8988T (cell line): Measurements from ENCODE around the gene USE1.
A peak's percentile ranks its signal among the peaks of the same experiment; 100 is the strongest.
"Not testable (repeated sequence)": the region's sequence is repeated elsewhere in the genome, so short reads cannot be mapped to it uniquely, and the experiment has no call there.

Experiments
- DNase-seq: peaks from one replicate; pipeline ENCODE4 v3.0.0; 2011

The USE1 gene, protein sequence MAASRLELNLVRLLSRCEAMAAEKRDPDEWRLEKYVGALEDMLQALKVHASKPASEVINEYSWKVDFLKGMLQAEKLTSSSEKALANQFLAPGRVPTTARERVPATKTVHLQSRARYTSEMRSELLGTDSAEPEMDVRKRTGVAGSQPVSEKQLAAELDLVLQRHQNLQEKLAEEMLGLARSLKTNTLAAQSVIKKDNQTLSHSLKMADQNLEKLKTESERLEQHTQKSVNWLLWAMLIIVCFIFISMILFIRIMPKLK

DNA sequence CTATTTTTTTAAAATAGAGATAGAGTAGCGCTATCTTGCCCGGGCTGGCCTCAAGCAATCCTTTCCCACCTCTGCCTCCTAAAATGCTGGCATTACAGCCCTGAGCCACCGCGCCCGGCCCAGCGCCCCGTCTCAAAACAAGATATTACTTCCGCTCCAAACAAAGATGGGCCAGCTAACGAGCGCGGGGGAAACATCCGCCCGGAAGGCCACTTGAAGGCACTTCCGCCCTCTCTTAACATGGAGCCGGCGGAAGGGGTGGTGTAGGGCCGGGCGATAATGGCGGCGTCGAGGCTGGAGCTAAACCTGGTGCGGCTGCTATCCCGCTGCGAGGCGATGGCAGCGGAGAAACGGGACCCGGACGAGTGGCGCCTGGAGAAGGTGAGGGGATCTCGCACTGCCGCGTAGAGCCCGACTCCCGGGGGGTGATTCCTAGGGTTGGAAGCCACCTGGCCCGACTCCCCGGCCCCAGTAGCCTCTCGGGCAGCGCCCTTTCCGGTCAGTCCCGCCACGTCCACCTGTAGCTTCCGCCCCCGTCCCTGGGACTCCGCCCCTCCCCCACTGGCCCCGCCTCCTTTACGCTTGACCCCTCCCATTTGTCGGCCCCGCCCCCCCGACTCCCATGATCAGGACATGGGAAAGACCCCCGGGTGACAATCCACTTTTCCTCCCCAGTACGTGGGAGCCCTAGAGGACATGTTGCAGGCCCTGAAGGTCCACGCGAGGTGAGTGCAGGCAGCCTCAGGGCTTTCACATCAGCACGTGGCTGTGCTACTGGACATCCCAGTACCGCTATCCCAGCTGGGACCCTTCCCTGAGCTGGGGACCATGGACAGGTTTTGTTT, at the start of gene USE1:
TSS of gene USE1 (plus strand) at position 231 of the 845 bp plus-strand sequence. CDS start at position 280, 49 bp downstream.
- peak; percentile 92 for DNase-seq

DNA sequence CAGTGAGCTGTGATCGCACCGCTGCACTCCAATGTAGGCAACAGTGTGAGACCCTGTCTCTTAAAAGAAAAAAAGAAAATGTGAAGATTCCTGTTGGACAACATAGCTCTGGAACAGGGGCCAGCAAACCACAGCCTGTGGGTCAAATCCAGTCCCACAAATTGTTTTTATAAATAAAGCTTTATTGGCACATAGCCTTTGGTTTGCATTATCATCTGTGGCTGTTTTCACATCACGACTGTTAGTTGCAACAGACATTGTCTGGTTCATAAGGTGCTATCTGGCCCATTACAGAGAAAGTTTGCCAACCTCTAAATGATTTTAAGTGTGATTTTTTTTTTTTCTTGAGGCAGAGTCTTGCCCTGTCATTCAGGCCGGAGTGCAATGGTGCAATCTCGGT, 49.4 kb upstream of the USE1 start:
- DNase-seq = no peak

DNA sequence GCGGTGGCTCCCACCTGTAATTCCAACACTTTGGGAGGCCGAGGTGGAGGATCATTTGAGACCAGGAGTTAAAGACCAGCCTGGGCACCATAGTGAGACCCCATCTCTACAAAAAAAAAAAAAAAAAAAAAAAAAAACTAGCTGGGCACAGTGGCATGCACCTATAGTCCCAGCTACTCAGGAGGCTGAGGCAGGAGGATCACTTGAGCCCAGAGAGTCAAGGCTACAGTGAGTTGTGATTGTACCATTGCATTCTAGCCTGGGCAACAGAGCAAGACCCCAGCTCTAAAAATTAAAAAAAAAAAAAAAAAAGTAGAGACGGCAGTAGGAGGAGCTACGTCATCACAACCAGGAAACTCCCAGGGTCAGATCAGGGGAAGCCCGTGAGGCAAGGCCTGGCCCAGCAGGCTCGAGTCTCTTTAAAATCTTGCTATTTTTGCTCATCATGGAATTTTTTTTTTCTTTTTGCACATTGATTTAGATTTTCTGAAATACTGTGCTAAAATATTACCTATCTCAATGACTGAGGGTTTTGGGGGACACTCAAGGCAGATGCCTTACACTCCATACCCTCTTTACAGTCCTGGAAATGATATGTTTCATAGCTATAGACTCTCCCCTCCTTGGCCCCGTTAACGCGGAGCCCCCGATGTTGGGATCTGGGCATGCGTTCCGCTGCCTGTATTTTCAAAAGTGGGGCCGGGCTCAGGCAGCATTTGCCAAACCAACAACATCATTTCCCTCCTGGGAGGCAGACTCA, 44.4 kb upstream of the USE1 start:
- DNase-seq = no peak

DNA sequence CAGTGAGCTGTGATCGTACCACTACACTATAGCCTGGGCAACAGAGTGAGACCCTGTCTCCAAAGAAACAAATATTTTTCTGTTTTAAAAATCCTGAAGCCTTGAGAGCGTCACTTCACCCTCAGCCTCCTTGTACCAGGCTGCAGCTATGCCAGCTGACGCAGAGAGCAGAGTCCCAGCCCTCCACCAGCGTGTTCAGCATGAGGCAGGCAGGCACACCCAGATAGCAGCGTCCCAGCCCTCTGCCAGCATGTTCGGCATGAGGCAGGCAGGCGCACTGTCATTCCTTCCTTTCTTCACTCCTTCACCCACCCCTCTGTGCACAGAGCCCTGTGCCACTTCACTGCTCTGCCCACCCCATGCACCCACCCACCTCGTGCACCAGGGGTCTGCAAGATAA, 43.3 kb upstream of the USE1 start:
- no peak for DNase-seq

DNA sequence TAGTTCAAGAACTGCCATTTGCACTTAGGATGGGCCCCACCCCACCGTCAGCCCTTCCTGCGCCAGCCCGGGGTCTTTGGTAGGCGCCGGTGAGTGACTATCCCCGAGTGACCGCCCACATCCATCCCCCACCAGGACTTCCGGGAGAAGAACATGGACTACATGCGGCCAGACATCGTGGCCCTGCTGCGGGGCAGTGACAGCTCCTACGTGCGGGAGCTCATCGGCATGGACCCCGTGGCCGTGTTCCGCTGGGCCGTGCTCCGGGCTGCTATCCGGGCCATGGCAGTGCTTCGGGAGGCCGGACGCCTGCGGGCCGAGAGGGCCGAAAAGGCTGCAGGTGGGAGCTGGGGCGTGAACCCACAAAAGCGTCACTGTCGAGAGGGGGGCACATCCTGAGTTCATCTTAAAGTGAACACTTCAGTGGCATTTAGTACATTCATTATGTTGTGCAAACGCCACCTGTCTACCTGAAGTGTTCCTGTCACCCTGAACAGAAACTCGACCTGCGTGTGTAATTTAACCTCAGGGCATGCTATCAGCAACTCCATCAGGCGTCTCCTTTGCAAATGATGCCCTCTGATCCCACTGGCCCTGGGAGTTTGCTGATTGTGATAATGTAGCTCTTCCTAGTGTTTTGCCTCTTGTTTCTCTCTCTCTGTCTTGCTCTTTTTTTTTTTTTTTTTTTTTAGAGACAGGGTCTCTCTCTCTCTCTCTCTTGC, 42.4 kb upstream of the USE1 start:
- DNase-seq = no peak

DNA sequence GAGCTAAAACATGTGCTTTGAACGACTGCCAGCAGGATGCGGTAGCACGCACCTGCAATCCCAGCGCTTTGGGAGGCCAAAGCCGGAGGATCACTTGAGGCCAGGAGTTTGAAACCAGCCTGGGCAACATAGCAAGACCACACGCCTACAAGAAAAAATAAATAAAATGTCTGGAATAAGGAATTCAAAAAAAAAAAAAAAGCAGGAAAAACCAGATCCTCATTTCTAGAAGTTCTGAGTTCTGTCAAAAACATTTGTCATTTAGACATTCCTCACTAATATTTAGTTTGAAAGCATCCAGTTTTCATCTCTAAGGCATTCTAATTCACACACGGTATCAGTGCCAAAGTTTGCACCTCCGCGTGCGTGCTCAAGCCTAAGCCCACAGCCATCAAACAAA, 36.9 kb upstream of the USE1 start:
- no peak for DNase-seq

DNA sequence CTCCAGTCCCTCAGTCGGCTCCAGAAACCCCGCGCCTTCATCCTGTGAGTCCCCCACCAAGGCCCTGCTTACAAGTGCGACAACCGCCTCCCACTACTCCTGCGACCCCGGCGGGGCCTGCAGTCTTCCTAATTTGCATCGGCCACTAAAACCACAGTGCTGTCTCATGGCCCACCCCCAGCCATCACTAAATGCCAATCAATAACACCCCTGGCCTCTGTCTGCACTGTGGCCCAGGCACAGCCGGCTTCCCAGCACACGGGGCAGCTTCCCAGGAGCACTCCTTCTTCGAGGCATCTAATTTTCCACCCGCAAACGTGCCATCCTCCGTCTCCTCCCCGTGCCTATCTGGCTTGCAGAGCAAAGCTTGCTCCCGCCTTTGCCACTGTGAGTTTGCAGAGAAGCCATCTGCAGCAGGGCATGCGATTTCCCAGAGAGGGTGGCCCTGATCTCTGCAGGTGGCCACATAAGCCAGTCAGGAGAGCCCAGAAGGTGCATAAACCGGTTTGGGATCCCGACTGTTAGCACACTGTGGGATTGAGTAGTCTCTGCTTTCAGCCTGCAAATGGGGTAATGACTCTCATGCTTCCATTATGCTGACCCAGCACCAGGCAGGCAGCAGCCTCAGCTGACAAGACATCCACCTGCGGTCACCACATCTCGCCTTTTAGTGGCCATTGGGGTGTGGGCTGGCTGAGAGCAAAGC, 34.0 kb upstream of the USE1 start:
- DNase-seq = no peak

DNA sequence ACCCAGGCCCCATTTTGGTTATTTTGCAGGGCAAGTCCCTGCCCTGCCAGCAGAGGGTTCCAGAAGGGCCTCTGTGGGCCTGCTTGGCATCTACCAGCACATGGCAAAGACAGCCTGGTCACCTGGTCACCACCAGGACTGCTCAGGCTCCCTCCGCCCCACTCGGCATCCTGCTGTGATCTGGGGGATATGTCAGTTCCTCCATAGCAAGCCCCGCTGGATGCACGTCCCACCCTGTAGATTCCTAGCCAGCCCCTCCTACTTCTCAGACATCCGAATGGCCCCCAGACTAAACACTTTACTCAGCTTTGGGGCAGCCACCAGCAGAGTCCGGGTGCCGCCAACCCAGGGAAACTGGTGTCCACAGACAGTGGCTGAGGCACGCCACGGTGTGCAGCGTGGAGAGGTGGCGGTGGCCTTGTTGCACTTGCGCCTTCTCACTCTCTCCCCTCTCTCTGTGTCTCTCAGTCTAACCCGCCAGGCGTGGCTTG, 31.8 kb upstream of the USE1 start:
- DNase-seq = no peak

DNA sequence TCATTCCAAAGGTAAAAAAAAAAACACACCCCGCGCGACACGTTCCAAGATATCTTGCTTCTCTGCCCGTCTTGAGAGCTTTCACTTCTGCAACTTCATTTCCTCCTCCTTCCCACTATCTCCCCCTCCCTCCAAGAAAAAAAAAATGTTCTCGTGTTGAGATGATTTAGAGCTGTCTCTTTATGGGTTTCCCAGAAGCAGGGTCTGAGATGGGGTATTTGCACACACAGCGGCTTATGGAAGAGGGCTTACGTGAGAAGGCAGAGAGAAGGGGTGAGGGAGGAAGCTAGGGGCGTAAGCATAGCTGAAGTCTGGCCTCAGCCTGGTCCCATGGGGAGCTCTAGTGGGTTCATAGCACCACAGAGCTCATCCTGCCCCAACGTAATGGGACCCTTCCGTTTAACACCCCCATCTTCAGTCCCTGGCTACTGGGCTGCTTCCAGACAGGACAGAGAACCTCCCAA, 31.3 kb upstream of the USE1 start:
- no peak for DNase-seq

DNA sequence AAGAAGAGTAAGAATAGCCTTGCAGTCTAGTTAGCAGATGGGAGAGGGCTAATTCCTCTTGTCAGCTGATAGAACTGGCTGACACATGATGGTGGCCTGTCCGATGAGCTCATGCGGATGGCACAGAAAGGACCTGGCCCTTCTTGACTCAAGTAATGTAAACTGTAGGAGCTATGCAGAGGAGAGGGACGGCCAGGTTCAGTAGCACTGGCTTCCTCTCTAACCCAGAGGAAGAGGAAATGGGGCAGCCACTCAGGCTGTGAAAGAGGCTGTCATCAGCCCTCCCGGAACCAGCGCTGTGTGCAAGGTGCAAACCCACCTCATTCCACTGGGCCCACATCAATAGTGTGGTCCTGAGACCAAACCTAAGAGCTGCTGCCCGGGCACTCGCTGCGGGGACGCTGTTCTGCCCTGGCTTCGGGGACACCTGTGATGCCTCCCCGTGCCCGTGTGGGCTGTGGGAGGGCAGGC, 30.8 kb upstream of the USE1 start:
- DNase-seq = no peak

DNA sequence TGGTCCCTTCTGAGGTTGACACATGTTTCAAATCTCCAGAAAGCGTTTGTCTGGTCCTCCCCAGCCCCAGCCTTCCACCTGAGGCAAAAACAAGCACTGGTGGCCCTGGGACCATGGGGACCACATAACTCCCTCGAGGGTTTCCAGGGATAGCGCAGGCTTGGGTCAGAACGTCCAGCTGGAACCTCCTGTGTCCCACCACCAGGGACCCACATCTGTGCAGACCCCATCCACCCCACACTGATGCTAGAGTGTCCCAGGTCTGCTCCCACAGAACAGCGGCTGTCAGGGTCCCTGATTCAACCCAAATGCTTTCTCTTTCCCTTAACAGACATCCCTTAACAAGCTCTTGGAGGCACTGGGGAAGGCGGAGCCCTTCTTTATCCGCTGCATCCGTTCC, 29.6 kb upstream of the USE1 start:
- no peak for DNase-seq

DNA sequence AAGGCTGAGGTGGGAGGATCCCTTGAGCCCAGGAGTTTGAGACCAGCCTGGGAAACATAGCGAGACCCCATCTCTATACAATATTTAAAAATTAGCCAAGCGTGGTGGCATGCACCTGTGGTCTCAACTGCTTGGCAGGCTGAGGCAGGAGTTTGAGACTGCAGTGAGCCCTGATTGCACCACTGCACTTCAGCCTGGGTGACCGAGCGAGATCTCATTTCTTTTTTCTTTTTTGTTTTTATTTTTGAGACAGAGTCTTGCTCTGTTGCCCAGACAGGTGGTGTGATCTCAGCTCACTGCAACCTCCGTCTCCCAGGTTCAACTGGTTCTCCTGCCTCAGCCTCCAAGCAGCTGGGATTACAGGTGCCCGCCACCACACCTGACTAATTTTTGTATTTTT, 23.4 kb upstream of the USE1 start:
- DNase-seq = not testable (repeated sequence)

DNA sequence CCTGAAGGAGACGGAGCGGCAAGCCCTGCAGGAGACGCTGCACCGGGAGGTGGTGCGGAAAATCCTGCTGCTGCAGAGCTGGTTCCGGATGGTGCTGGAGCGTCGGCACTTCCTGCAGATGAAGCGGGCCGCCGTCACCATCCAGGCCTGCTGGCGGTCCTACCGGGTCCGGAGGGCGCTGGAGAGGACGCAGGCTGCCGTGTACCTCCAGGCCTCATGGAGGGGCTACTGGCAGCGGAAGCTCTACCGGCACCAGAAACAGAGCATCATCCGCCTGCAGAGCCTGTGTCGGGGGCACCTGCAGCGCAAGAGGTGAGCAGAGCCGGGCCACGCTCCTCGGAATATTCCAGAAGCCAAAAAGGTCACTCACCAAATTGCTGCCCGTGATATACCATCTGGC, 22.4 kb upstream of the USE1 start:
- no peak for DNase-seq

DNA sequence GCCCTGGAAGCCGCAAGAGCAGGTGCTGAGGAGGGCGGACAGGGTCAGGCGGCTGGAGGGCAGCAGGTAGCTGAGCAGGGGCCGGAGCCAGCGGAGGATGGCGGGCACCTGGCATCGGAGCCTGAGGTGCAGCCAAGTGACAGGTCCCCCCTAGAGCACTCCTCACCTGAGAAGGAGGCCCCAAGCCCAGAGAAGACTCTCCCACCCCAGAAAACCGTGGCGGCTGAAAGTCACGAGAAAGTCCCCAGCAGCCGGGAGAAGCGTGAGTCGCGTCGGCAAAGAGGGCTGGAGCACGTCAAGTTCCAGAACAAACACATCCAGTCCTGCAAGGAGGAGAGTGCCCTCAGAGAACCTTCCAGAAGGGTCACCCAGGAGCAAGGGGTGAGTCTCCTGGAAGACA, 20.5 kb upstream of the USE1 start:
- DNase-seq = no peak

DNA sequence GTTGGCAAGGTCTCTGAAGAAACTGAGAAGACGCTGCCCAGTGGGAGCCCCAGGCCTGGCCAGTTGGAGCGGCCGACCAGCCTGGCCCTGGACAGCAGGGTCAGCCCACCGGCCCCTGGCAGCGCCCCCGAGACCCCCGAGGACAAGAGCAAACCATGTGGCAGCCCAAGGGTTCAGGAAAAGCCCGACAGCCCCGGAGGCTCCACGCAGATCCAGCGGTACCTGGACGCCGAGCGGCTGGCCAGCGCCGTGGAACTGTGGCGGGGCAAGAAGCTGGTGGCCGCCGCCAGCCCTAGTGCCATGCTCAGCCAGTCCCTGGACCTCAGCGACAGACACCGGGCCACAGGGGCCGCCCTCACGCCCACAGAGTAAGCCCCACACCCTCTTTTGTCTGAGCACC, 20.1 kb upstream of the USE1 start:
- DNase-seq = no peak

DNA sequence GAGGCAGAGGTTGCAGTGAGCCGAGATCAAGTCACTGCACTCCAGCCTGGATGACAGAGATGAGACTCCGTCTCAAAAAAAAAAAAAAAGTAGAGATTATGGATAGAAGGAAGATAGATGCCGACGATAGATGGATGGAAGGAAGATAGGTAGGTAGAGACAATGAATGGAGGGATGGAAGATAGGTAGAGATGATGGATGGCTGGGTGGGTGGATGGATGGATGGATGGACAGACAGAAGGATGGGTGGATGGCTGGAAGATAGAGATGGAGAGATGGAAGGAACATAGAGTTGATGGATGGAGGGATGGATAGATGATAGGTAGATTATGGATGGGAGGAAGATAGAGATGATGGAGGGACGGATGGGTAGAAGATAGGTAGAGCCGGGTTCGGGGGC, 18.5 kb upstream of the USE1 start:
- no peak for DNase-seq

DNA sequence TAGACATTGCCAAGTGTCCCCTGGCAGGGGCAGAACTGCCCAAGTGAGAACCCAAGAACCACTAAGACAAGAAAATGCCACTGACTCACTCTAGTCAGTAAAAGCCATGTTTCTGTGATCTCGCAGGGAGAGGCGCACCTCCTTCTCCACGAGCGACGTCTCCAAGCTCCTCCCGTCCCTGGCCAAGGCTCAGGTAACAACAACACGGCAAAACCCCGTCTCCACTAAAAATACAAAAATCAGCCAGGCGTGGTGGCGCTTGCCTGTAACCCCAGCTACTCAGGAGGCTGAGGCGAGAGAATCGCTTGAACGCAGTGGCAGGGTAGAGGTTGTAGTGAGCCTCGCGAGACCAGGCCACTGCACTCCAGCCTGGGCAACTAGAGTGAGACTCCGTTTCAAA, 17.5 kb upstream of the USE1 start:
- DNase-seq = no peak

DNA sequence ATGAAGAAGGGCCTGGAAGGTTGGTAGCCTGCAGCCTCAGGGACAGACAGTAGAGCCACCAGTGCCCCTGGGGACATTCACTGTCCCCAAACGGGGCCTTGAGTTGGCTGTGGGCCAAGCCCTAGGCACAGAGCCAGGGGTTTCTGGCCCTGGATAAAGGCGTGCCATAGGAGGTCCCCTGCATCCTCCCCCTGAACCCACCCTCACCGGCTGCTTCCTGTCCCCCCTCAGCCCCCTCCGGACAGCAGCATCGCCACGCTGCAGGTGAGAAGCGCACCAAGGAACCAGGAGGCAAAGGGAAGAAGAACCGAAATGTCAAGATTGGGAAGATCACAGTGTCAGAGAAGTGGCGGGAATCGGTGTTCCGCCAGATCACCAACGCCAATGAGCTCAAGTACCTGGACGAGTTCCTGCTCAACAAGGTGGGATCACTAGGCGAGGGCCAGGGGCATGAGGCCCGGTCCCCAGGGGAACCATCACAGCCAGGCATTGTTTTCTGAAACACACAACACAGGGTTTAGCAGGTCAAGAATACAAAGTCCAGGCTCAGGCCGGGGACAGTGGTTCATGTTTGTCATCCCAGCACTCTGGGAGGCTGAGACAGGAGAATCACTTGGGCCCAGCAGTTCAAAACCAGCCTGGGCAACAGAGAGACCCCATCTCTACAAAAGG, 14.6 kb upstream of the USE1 start:
- DNase-seq = no peak

DNA sequence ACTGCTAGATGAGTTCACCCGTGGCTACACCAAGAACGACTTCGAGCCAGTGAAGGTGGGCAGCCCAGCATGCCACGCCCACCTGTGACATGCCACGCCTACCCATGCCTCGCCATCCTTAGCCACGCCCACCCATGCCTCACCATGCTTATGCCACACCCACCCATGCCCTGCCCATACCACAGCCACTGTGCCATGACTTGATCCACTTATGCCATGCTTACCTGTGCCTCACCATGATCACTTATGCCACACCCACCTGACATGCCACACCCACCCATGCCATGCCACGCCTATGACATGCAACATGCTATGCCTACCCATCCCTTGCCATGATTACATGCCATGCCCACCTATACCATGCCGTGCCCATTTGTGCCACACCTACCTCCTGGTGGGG, 12.9 kb upstream of the USE1 start:
- DNase-seq = peak; percentile 87

DNA sequence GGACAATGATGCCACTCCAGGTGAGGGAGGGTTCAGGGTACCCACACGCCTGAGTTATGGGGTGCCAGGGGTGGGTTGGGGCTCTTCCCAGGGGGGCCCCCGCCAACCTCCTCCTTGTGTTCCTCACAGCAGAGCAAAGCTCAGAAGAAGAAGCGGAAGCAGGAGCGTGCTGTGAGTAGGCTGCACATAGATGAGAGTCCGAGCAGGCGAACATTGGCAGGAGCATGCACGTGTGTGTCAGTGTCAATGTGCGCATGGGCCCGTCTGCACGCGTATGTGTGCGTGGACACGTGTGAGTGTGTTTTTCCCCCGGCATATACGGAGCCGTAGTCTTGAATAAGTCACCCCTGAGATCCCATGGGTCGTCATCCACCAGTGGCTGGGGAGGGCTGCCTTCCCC, 12.4 kb upstream of the USE1 start:
- DNase-seq = no peak
